Fibroblast of lung (primary cell): Measurements from ENCODE around the gene CARMIL1. TPM values are rescaled to one million over a fixed set of nuclear protein-coding genes. Genes with fewer than 3 reads are reported as not detected.

Experiments used
- DNase-seq, 2 donors: peaks; one replicate each; pipeline versions ENCODE4 v3.0.0 to v3.0.0-alpha.2; 2010; ENCODE audit warnings: low read depth in 2 of 2
- H2AFZ ChIP-seq: 2 replicates; pipeline ENCODE4 v1.5.1; 2012; ENCODE audit warnings: low read length, control low read depth, inconsistent platforms
- H3K27ac ChIP-seq: 2 replicates; pipeline ENCODE4 v1.5.1; 2011; ENCODE audit warnings: low read length, control low read depth; ENCODE audit not compliant: insufficient read depth
- H3K27me3 ChIP-seq: 2 replicates; pipeline ENCODE4 v1.5.1; 2011; ENCODE audit warnings: mild to moderate bottlenecking, low read length; ENCODE audit not compliant: control insufficient read depth, insufficient read depth
- H3K36me3 ChIP-seq: 2 replicates; pipeline ENCODE4 v1.5.1; 2011; ENCODE audit warnings: low read length; ENCODE audit not compliant: control insufficient read depth, insufficient read depth
- H3K4me1 ChIP-seq: 2 replicates; pipeline ENCODE4 v1.5.1; 2011; ENCODE audit warnings: low read length; ENCODE audit not compliant: control insufficient read depth, insufficient read depth; ENCODE audit errors: extremely low read depth
- H3K4me2 ChIP-seq: 2 replicates; pipeline ENCODE4 v1.5.1; 2011; ENCODE audit warnings: low read length, control low read depth; ENCODE audit not compliant: insufficient read depth; ENCODE audit errors: extremely low read depth
- H3K4me3 ChIP-seq, 4 experiments: fragments of 200-600 bp in 1 of 4; sonication (generic) in 1 of 4; replicated peaks in 1 of 4; 2 replicates each; pipeline ENCODE4 v1.5.1; 2011 to 2016; ENCODE audit warnings: low read length in 4 of 4, low read depth in 3 of 4, mild to moderate bottlenecking in 3 of 4, control low read depth in 2 of 4, inconsistent platforms in 1 of 4, mixed read lengths in 1 of 4; ENCODE audit not compliant: insufficient read depth in 1 of 4; ENCODE audit errors: control extremely low read depth in 1 of 4
- H3K79me2 ChIP-seq: 2 replicates; pipeline ENCODE4 v1.5.1; 2012; ENCODE audit warnings: mild to moderate bottlenecking, low read length, inconsistent platforms; ENCODE audit not compliant: control insufficient read depth, insufficient read depth
- H3K9ac ChIP-seq: 2 replicates; pipeline ENCODE4 v1.5.1; 2011; ENCODE audit warnings: mild to moderate bottlenecking, low read length, control low read depth; ENCODE audit not compliant: insufficient read depth
- H3K9me3 ChIP-seq: 2 replicates; pipeline ENCODE4 v1.5.1; 2012; ENCODE audit warnings: low read depth, low read length; ENCODE audit not compliant: control insufficient read depth, insufficient read depth
- H4K20me1 ChIP-seq: 2 replicates; pipeline ENCODE4 v1.5.1; 2011; ENCODE audit warnings: low read length; ENCODE audit not compliant: control insufficient read depth, insufficient read depth; ENCODE audit errors: extremely low read depth
- CTCF ChIP-seq, 2 donors: IDR thresholded peaks in 1 of 2; conservative IDR thresholded peaks in 1 of 2; 1 replicate in 1 of 2; 2 replicates in 1 of 2; pipeline ENCODE4 v1.5.1; 2011 to 2012; ENCODE audit warnings: low read length in 2 of 2, control low read depth in 1 of 2, inconsistent platforms in 1 of 2, low read depth in 1 of 2, mild to moderate bottlenecking in 1 of 2
- EZH2 ChIP-seq: IDR thresholded peaks from 2 replicates; pipeline ENCODE4 v1.5.1; 2012; ENCODE audit warnings: low read length, control low read depth, mild to moderate bottlenecking; ENCODE audit errors: missing control alignments
- polyA plus RNA-seq, 2 donors: library from polyadenylated mRNA; depleted of rRNA in 1 of 2; stranded (reverse) in 1 of 2; unstranded in 1 of 2; fragments of >200 nt; gene quantifications; 2 replicates each; pipeline ENCODE4 v1.2.1, GENCODE V29; 2011 to 2012; ENCODE audit warnings: missing spikeins in 1 of 2
- total RNA-seq: library from RNA; depleted of rRNA; stranded (reverse); fragments of >200 nt; gene quantifications from 2 replicates; pipeline ENCODE4 v1.2.1, GENCODE V29; 2014

The CARMIL1 gene
- total and polyA plus RNA-seq, 2 donors (not counting 1 experiment from before 2014, with no cell fraction given), result 10.2 to 12.5 TPM

DNA sequence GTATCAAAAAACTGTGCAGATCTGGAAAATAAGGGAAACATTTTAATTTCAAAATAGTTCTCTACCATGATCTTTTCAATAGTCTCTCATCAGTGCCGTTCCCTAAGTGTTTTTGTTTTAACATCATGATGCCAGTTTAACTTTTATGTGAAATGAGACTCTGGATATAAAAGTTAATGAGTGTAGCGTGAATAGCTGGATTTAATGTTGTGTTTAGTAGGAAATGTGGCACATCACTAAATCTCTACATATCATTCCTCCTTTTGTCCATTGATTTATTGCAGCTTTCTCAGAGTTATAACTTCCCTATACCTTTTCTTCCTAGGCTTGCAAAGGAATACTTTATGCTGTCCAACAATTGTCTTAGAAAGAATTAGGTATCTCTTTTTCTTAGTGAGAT lies 291.4 kb downstream of the CARMIL1 start:
- H4K20me1 ChIP-seq, result no peaks in the 10 kb centered on the region
- no peaks in the 10 kb centered on the region for H3K9me3 ChIP-seq
- no peaks in the 10 kb centered on the region for H3K36me3 ChIP-seq
- H3K4me1 ChIP-seq, result no peaks in the 10 kb centered on the region
- no peak overlapping the region for H3K9ac ChIP-seq
- TF ChIP-seq CTCF (conservative IDR thresholded peaks at IDR 0.05 in 1 of 2, IDR thresholded peaks at IDR 0.05 in 1 of 2; ENCODE audit: low read depth in 1 of 2, low read length in 2 of 2) (no peak), EZH2 (no peak)
- H3K79me2 ChIP-seq, result no peaks in the 10 kb centered on the region
- DNase-seq, result no peak
- no peak overlapping the region for H2AFZ ChIP-seq
- no peak overlapping the region for H3K4me2 ChIP-seq
- no peak overlapping the region for H3K27ac ChIP-seq
- H3K4me3 ChIP-seq, result no peak overlapping the region
- H3K27me3 ChIP-seq, result no peaks in the 10 kb centered on the region

GRCh38 chr6:25576919-25577318 lies 297.7 kb downstream of the CARMIL1 start:
- peak in 1 of 2 donors; percentile 63 for DNase-seq
- Histone ChIP-seq H3K4me1 (no peaks in the 10 kb centered on the region), H3K27ac (no peak overlapping the region), H3K4me2 (no peak overlapping the region), H3K79me2 (no peaks in the 10 kb centered on the region), H2AFZ (no peak overlapping the region), H3K27me3 (no peaks in the 10 kb centered on the region), H3K36me3 (no peaks in the 10 kb centered on the region), H3K9ac (no peak overlapping the region), H4K20me1 (no peaks in the 10 kb centered on the region), H3K9me3 (no peaks in the 10 kb centered on the region), H3K4me3 (no peak overlapping the region)
- TF ChIP-seq EZH2 (no peak), CTCF (conservative IDR thresholded peaks at IDR 0.05 in 1 of 2, IDR thresholded peaks at IDR 0.05 in 1 of 2; ENCODE audit: low read depth in 1 of 2, low read length in 2 of 2) (no peak)

- Histone ChIP-seq H3K27ac (no peak overlapping the region), H3K4me2 (no peak overlapping the region), H3K4me3 (no peak overlapping the region)
Measured at GRCh38 chr6:25578538-25578937, 299.4 kb downstream of the CARMIL1 start.

More at GRCh38 chr6:25578538-25578937, 299.4 kb downstream of the CARMIL1 start:
- Histone ChIP-seq H3K27me3 (no peaks in the 10 kb centered on the region), H3K9ac (no peak overlapping the region), H3K4me1 (no peaks in the 10 kb centered on the region), H3K79me2 (no peaks in the 10 kb centered on the region), H3K36me3 (no peaks in the 10 kb centered on the region), H3K9me3 (no peaks in the 10 kb centered on the region), H2AFZ (no peak overlapping the region), H4K20me1 (no peaks in the 10 kb centered on the region)
- TF ChIP-seq CTCF (conservative IDR thresholded peaks at IDR 0.05 in 1 of 2, IDR thresholded peaks at IDR 0.05 in 1 of 2; ENCODE audit: low read depth in 1 of 2, low read length in 2 of 2), result no peak
- no peak for TF ChIP-seq EZH2
- DNase-seq, result no peak
